NOMO-1 treated with DMSO at 0.1 percent for 48 hours (cell line): ENCODE data around the gene TP53I11.

Experiments used
- DNase-seq: peaks from one replicate; lab custom pipeline; 2025; ENCODE audit not compliant: unreplicated experiment; lab: John Stamatoyannopoulos, UW

Gene TP53I11, protein sequence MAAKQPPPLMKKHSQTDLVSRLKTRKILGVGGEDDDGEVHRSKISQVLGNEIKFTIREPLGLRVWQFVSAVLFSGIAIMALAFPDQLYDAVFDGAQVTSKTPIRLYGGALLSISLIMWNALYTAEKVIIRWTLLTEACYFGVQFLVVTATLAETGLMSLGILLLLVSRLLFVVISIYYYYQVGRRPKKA

DNA sequence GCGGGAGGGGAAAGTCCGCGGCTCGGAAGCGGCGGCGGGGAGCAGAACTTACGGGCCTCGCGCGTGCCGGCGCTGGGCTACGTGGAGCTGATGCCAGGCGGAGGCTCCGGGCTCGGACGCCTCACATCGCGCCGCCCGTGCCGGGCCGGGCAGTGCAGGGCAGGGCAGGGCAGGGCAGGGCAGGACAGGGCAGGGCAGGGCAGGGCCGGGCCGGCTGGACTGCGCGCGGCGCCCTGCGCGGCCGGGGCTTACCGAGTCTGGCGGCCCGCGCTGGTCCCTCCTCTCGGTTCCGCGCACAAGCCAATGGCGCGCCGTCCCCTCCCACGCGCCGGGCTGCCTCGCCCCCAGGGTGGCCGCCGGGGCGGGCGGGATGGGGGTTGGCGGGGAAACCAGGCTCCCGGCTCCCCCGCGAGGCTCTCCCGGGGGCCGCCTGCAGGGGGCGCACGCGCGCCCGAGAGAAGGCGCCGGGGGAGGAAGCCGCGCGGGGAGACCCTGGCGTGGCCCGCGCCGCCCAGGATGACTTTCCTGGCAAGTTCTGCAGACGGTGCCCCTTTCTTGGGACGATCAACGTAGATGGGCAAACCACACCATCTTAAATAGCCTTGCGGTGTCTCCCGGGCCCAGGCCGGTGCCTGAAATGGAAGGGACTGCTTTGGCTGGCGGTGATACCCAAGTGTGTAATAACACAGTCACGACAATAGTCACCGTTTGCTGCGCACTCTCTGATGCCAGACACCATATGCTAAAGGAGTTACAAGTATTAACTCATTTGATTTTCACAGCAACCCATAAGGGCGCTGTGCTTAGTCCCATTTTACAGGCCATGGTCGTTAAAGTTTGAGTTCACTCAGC, at the start of gene TP53I11:
Gene TP53I11 (minus strand): TSS at position 259 of the 852 bp plus-strand sequence. CDS start 12,548 bp downstream, outside the sequence.
- peak; percentile 62 for DNase-seq

DNA sequence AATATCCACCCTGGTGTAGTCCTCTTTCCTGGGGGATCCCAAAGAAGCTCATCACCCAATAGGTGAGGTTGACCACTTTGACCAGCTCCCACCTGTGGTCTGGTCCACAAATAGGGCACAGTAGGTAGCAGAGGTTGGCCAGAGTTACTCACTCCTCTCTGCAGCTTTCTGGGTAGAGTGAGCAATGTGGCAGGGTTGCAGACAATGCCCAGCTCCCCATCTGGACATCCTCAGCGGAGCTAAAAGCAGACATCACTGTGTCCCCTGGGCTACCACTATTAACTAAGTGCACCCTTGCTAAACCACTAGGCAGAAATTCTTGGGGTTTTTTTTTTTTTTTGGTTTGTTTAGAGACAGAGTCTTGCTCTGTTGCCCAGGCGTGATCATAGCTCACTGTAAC, 48.4 kb upstream of the TP53I11 start:
- DNase-seq, result no peak

DNA sequence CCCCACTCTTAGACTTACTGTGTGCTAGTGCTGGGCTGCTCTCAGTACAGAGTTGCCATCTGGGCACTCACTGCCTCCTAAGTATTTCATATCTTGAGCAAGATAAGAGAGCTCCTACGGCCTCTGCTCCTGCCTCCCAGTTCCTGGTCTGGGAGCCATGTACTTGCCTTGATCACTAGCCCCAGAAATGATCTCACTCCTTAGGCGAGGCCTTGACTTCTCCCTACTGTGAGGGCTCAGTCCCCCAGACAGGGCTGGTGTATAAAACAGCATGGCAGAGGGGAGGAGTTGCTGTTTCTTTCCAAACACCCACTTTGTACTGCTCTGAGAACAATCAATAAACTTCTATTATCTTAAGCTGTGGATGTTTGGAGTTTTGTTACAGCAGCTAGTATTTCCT, 47.4 kb upstream of the TP53I11 start:
- DNase-seq, result no peak

DNA sequence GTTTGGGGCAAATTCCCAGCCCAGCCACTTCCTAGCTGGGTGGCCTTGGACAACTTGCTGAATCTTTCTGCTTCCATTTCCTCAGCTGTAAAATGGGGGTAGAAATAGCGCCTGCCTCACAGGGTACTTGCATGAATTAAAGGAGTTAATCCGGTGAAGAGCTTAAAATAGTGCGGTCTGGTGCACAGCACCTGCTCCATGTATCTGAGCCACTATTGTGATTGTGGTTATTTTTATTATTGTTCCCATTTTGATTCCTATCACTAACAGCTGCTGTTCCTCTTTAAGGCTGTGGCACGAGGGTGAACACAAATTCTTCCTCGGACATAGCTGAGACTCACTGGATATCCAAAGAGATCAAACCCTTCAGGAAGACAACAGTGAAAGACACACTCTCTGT, 46.9 kb upstream of the TP53I11 start:
- DNase-seq, result no peak

DNA sequence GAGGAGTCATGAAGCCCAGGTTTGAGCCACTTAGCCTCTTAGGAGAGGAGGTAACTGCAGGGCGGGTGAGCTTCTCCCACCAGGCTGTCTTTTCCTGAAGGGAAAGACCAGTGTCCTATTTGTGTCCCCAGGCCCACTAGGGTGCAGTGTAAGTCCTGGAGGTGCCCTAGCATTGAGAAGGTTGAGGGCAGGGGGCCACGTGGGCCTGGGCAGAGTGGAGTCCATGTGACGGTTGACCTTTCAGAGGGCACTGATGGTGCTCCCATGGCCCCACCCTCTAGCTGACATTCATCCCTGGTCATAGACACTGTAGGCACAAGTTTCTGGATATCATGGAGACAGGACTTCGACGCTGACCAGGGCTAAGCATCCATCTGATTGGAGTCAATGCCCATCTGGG, 44.1 kb upstream of the TP53I11 start:
- DNase-seq, result no peak

DNA sequence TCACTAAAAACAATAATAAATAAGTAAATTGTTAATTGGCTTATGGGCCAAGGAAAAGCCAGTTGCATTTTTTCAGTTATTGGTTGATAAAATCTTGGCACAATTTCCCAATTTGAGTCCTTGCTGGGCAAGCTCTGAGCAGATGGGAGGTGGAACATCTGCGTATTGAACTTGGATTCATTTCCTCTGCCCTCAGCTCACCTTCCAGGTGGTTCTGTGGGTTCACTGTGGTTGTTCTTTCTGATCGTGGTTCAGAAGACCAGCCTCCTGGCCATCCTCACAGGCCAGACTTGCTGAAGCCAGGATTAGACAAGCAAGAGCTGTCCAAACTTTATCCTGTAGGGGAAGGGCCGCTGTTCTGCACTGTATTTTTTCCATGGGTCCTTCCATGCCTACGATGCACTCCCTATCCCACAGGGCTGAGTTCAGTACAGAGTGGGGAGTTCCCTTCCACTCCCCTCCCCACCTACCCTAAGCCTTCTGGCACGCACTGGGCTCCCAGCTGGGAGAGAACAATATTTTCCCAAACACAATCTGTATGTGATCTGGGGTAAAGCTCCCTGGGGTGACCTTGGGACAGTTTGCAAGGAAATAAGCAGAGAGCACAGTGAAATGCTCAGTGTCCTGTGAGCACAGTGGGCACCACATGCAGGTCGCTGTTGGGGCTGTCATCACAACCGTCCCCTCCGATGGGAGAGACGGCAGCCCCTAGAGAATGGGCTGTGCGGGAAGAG, 43.5 kb upstream of the TP53I11 start:
- no peak for DNase-seq

DNA sequence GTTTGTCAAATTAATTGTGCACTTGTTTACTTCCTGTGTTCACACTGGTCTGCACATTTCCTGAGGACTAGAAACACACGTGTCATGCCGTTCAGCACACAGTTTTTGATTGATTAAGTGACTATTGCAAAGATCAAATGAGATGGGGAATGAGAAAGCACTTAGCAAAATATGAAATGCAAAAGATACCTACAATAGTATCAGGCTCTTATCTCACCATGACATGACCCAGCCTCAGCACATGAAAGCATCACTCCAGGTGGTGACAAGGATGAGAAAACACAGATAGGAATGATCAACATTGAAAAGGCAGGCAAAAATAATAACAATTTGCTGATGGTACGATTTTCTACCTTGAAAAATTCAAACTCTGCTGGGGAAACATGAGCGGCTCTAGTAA, 42.1 kb upstream of the TP53I11 start:
- no peak for DNase-seq

DNA sequence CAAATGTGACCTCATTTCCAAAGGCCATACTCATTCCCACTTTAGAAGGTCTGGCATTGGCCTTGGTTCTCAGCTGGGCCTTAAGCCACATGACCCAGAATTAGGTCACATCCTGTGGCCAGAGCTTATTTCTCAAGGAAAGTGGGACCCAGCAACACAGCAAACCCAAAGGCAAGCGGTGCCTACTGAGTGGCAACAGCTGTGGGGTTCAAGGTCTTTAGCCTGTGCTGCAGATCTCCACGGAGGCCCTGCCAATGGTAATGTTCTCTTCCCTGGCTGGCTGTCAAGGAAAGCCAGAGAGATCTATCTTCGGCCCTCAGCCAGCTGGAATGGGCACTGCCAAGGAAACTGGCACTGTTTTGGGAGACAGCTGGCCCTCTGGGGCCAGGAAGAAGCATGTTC, 41.5 kb upstream of the TP53I11 start:
- DNase-seq, result no peak

DNA sequence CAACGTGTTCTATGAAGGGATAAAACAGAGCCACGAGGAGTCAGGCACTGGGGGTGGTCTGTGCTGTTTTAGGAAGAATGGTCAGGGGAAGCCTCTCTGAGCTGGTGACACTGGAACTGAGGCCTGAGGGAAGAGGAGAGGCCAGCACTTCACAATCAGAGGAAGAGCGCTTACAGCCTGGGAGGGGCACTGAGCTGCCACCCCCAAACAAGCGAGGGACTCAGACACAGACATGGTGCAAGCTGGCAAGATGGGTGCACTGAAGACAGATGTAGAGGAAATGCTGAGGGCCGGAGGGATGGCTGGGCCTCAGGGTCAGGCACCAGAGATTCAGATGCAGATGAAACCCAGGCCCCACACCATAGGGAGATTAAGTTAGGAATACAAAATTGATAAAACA, 40.0 kb upstream of the TP53I11 start:
- no peak for DNase-seq

DNA sequence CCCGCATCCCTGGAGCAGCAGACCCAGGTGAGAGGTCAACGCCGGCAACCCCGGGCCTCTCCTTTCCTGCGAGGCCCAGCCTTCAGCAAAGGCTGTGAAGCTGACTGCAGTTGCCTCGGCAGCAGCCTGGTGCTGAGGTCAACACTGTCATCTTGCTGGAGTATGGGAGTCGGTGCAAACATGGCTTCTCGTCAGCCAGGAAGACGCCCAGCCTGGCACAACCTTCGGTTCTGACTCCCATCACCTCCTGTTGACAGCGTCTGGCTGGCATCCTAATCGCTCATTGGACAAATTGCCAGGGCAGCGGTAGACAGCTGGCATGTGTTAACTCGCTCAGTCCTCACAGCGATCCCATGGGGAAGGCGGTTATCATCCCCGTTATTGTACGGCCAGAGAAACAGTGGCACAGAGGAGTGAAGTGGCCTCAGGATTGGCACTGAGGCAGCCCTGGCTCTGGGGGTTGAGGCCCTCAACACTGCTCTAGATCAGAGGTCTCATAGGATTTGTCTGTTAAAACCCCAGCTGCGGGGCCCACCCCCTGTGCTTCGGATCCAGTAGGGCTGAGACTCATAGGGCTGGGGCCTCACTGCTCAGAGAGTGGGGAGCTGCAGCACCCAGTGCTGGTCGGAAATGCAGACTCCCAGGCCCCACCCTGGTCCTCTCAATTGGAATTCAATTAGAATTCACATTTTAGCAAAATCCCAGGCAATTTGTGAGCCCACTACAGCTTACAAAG, 39.3 kb upstream of the TP53I11 start:
- DNase-seq, result no peak

DNA sequence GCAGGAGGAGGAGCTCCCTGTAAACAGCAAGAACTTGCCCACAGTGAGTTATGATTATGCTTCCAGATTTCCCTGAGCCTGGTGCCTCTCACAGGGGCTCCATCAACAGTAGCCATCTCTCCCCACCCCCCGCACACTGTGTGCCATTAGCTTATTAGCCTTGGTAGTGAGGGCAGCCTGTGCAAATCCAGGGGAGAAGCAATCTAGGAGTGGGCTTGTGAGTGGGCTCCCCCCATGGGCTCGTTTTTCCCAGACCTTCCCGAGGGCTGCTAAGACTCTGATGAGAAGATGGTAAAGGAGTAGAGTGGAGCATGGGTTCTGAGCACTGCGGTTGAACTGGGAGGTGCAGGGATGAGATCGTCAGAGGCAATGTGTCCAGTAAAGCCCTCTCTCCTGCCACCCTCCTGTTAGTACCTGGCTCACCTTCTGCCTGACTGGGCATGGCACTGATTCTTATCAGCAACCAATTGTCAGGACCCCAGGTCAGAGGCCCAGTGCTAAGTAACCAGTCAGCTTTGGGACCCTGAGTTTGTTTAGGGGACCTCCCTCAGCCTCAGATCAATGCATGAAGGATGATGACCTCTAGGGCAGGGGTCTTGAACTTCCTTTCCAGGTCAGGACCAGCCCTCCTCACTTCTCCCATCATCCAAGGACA, 38.4 kb upstream of the TP53I11 start:
- no peak for DNase-seq

DNA sequence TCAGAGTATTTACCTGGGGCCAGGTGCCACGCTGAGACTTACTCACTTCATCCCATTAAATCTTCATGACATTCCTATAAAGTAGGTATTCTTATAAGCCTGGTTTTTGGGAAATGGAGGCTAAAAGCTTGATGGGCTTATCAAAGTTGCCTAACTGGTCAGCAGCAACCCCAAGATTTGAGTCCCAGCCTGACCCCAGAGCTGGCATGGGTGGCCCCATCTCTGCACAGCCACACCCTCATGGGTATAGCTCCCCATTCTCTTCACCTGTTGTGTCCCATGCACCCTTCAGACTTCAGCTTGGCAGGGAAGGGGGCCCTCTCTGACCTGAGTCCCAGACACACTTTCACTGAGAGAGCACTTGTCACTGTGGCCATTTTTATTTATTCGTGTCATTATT, 37.4 kb upstream of the TP53I11 start:
- DNase-seq, result no peak

DNA sequence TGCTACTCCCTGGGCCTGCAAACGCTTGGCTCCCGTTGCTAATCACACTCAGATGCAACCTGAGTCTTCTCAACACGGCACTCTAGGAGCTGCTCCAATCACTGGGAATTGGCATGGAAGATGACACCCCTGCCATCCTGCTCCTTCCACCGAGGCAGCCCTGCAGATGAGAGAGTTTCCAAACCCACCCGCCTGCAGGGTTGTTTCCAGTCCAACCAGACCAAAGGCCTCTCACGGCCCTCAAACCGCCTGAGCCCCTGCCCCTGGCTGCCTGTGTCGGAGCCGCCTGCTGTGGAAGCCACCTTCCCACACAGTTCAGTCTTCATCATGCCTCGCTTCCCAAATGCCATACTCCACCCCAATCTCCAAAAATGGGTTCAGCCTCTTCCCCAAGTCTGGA, 36.8 kb upstream of the TP53I11 start:
- no peak for DNase-seq

DNA sequence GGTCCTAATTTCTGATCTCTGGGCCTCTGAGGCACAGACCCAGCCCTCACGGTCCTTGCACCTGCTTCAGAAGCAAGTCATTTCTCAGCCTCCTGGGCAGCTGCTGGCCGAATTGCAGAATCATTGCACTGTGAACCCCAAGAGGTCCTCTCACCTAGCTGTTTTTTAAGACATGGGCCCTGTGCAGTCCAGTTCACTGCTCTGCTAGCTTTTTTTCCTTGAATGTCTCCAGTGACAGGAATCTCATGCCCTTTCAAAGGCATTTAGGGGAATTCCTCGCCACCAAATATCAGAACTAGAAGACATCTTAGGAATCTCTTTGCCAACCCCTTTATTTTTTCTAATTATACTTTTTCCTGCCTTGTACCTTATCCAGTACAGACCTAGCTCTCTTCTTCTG, 35.6 kb upstream of the TP53I11 start:
- DNase-seq, result no peak

DNA sequence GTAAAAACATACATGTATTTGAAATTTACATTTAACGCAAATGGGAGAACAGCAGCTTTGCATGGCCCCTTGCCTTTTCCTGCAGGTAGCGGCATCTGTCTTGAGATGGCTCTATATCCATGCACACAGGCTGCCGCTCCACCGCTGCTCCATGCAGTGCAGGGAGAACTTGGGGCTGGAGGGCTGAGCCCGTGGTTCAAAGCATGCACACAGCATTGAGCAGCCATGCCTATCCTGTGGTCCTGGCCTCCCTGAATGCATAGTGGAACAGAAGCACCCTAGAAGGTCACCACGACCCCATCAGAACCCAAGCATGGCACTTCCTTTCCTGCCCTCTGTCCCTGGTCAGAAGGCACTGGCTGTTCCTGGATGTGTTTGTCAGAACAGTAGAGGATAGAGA, 35.0 kb upstream of the TP53I11 start:
- no peak for DNase-seq

DNA sequence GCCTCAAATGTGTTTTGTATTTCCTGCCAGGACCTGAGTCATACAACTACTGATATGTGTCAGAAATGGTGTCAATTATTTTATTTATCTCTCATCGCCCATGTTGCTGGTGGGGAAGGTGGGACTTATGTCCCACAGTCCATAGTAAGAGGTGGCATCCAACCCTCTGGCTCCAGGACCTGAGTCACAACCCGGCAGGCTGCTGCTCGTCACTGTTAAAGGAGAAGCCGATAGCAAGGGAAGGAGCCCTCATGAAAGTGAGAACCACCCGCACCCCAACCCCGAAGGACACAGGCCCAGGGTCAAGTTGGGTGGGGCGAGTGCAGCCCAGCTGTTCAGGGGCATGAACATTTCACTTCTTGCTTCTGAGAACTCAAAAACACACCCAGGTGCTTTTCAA, 33.1 kb upstream of the TP53I11 start:
- DNase-seq, result no peak

DNA sequence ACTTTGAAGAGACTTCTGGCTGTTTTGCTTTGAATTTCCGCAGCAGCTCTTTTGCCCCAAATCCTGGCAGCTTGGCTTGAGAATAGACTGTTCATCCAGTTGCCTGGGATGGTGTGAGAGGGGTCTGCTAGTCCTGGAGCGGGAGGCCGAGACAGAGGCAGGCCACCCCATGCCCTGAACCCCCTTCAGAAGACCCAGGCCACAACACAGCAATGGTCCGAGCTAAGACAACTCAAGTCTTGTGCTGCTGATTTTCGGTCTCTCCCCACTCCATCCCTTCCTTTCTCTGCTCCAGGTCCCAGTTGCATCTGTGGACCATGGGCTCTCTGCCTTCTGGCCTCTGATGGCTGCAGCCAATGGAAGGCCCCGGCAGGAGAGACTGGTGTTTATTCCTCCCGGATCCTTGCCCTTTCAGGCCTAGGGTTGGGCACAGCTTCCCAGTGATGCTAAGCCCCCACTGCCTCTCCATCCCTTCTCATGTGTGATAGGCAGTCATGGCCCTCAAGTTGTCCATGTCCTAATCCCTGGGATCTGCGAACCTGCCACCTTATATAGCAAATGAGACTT, 31.9 kb upstream of the TP53I11 start:
- DNase-seq, result no peak

DNA sequence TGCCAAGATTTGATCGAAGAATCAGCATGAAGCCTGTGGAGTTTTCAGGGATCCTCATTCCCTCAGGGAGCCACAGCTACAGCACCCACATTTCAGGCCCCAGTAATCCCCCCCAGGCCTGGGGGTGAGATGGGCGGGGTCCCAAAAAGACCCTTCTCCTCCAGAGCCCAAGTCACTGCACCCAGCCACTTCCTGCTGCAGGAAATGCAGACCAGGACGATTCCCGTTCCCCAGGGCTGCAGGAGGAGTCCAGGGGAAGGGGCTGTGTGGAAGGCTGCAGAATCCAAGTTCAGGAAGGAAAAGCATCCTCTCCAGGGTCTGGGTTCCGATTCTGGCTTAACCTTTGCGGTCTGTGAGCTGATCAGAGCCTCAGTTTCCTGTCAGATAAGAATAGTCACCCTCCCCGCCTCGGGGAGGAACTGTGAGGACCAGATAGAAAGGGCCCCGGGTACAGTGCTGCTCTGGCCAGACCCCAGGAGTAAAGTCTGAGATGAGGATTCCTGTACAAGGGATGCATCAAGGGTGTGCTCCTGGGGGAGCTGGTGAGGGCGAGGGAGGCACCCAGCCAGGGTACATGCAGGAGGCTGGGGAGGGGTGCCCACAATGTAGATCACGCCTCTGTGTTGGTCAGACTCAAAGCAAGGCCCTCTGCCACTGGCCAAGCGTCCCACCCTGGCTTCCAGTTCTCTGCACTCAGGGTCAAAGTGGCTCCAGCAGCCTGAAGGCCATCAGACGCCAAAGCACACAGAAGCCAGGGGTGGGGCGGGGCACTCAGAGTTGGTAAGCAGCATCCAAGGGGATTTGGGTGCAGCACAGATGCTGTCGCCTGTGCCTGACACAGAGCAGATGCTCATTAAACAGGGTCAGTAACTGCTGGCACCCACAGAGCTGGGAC, 30.1 kb upstream of the TP53I11 start:
- DNase-seq, result no peak

DNA sequence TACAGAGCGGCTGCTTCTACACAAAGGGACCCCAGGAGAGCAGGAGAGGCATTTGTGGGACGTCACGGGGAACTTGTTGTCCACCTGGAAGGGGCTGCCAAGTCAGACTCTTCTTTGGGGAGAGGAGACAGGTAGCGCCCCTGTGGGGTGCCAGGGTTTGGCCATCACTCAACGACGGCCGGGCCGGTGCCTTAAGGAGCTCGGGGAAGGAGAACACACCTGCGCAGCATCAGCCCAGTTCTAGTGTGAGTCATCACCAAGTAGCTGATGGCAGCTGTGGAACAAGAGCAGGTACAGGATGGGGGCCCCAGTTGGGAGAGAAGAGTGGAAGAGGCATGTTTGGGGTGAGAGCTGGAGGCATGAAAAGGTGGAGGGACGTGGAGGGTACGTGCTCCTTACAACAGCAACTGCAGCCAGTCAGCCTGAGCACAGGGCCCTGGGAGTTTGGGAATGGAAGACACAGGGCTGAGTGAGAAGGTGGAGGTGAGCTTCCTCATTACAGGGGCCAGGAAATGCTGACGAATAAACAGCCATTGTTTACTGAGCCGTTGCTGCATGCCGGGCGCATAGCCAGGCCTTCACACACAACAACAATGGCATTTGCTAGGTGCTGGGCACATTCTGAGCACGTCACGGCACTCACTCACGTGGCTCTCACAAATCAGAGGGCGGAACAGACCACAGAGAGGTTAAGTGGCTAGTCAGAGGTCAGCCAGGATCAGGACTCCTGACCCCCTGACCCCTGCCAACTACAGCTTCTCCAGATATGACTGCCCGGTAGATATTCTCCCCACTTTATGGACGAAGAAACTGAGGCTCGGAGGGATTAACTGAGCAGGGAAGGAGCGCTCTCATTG, 29.1 kb upstream of the TP53I11 start:
- DNase-seq, result no peak
